Ramos (cell line): ENCODE data around the gene OR12D1.

Experiments
- in situ Hi-C: fragments of 300-500 bp; cut with MboI; formaldehyde crosslinking; loops from one replicate; pipeline ENCODE4 v1.14.3; 2022; ENCODE audit warnings: low sequenced_read_pairs; ENCODE audit not compliant: unreplicated experiment

OR12D1 gene

GRCh38 chr6:29462022-29462421 is 47.3 kb downstream of the OR12D1 start:
- in situ Hi-C loops = no loop called here

- in situ Hi-C loops = no loop called here
Observed at GRCh38 chr6:29465279-29465678, 50.6 kb downstream of the OR12D1 start.

DNA sequence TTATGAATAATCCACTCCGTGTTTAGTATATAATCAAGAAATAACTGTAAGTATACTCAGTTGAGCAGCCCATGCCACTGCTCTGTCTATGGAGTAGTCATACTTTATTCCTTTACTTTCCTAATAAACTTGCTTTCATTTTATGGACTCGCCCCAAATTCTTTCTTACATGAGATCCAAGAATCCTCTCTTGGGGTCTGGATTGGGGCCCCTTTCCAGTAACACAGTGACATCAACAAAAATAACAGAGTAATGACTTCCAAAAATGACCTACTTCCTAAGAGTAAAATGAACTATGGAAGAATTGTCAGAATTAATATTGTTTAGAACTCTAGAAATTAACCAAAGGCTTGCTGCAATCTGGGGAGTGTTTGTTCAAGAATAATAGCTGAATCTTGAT is 51.1 kb downstream of the OR12D1 start:
- in situ Hi-C loops = no loop called here

DNA sequence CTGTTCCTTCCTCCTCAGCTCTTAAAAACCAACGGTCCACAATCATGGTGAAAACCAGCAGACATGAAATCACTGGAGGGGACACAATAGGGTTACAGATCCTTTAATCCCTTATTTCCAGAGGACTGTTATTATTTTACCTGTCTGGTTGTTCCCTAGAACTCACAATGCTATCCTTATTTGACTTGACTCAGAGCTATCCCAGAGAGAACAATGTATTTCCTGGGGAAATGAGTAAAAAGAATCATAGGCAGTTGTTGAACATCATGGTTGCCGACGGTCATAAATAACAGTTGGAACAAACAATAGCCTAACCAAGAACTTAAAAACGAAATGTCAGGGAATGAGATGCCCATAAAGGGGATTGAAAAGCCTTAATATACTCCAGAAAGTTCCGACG is 51.5 kb downstream of the OR12D1 start:
- in situ Hi-C loops = no loop called here
